Upper lobe of left lung (tissue), 6 donors: ENCODE results near the gene MSANTD2. TPM values are rescaled to one million over a fixed set of nuclear protein-coding genes. Genes with fewer than 3 reads are reported as not detected.

ENCODE experiments used
- ATAC-seq, 2 donors: fragments of 200-7000 bp; cut with Tn5 transposase; one replicate each; pipeline ENCODE4 v1.9.1; 2022; ENCODE audit warnings: mild to moderate bottlenecking in 2 of 2, moderate library complexity in 2 of 2; ENCODE audit not compliant: low FRiP score in 2 of 2
- DNase-seq, 2 donors: peaks; one replicate each; pipeline ENCODE4 v3.0.0-alpha.2; 2019 to 2020
- H3K27ac ChIP-seq, 4 donors: fragments of 200-600 bp; sonication (generic); one replicate each; pipeline ENCODE4 v1.5.1; 2016 to 2019
- H3K27me3 ChIP-seq, 4 donors: fragments of 200-600 bp; sonication (generic); one replicate each; pipeline ENCODE4 v1.5.1; 2017 to 2019
- H3K36me3 ChIP-seq, 4 donors: fragments of 200-600 bp; sonication (generic); one replicate each; pipeline ENCODE4 v1.5.1; 2016 to 2019
- H3K4me1 ChIP-seq, 4 donors: fragments of 200-600 bp; sonication (generic); one replicate each; pipeline ENCODE4 v1.5.1; 2018 to 2019
- H3K4me3 ChIP-seq, 4 donors: fragments of 200-600 bp; sonication (generic); one replicate each; pipeline ENCODE4 v1.5.1; 2017 to 2019; ENCODE audit warnings: mild to moderate bottlenecking in 2 of 4, moderate library complexity in 1 of 4
- H3K9me3 ChIP-seq, 4 donors: fragments of 200-600 bp; sonication (generic); one replicate each; pipeline ENCODE4 v1.5.1; 2018 to 2019
- CTCF ChIP-seq, 6 experiments: fragments of 450-650 bp in 4 of 6; fragments of 200-600 bp in 2 of 6; sonication (generic) in 2 of 6; IDR thresholded peaks; one replicate each; pipeline ENCODE4 v1.5.1; 2016 to 2019; ENCODE audit warnings: antibody characterized with exemption in 6 of 6
- EP300 ChIP-seq, 4 donors: sonication (generic); formaldehyde crosslinking; IDR thresholded peaks; one replicate each; pipeline ENCODE4 v1.5.1; 2017; ENCODE audit warnings: antibody characterized with exemption in 4 of 4, control low read depth in 2 of 4
- POLR2A ChIP-seq, 4 donors: fragments of 450-650 bp; IDR thresholded peaks; one replicate each; pipeline ENCODE4 v1.5.1; 2016 to 2017; ENCODE audit warnings: antibody characterized with exemption in 4 of 4, mild to moderate bottlenecking in 2 of 4
- POLR2AphosphoS5 ChIP-seq, 2 donors: sonication (generic); formaldehyde crosslinking; IDR thresholded peaks; one replicate each; pipeline ENCODE4 v1.5.1; 2017; ENCODE audit warnings: antibody characterized with exemption in 2 of 2
- WGBS, 2 donors: methylation state at CpG; one replicate each; pipeline ENCODE4 v1.1.5; 2017 to 2018; 5-methylcytosine and 5-hydroxymethylcytosine counted together
- total RNA-seq, 6 donors: library from RNA; depleted of rRNA in 4 of 6; stranded (reverse); fragments of >200 nt in 4 of 6; gene quantifications; one replicate each; pipeline versions ENCODE4 v1.1.0 to v1.2.1, GENCODE V29; 2016 to 2021
- donor health status: DM: no; HTN: no; CAD: no; lungs with moderate emphysema.
- donor health status: DM: no; HTN: yes; CAD: no; lungs with severe emphysema.

Gene MSANTD2
- total RNA-seq = 10 to 100 TPM; 10.5 to 69.1 (median 14.0) TPM

- peaks cover 21 to 31% (median 22%) of the 10 kb centered on the region in 4 donors for H3K4me1 ChIP-seq
- WGBS, 2 donors = 0% methylated on average over 11 to 28 of the region's 62 CpGs
- TF ChIP-seq EP300 (IDR thresholded peaks at IDR 0.05) (peak in 1 of 4 donors; percentile 59), POLR2AphosphoS5 (IDR thresholded peaks at IDR 0.05) (peak; percentile 90 to 92), CTCF (IDR thresholded peaks at IDR 0.05) (peak in 4 of 6 experiments; percentile 7 to 23 (median 18)), POLR2A (IDR thresholded peaks at IDR 0.05) (peak; percentile 46 to 94 (median 74))
These were observed at the start of gene MSANTD2 for GRCh38 chr11:124800226-124800929. Gene MSANTD2 (minus strand): TSS chr11:124800406. CDS start chr11:124800380, 26 bp downstream.

GRCh38 chr11:124846070-124846673 is 46.0 kb upstream of the MSANTD2 start:
- WGBS, 2 donors = 29 to 33% methylated on average over 11 of the region's 11 CpGs
- Histone ChIP-seq H3K27ac (no peak overlapping the region), H3K4me1 (peaks cover 11 to 24% (median 16%) of the 10 kb centered on the region in 4 donors), H3K4me3 (no peak overlapping the region), H3K27me3 (peaks cover 0 to 26% (median 15%) of the 10 kb centered on the region in 4 donors), H3K36me3 (no peaks in the 10 kb centered on the region), H3K9me3 (no peaks in the 10 kb centered on the region)
- TF ChIP-seq CTCF (IDR thresholded peaks at IDR 0.05) (no peak), POLR2A (IDR thresholded peaks at IDR 0.05) (no peak), EP300 (IDR thresholded peaks at IDR 0.05) (no peak), POLR2AphosphoS5 (IDR thresholded peaks at IDR 0.05) (no peak)
- ATAC-seq (no peak), DNase-seq (peak in 1 of 2 donors; percentile 38)

More at GRCh38 chr11:124800226-124800929, at the start of gene MSANTD2:
- peaks cover 0 to 3% (median 0%) of the 10 kb centered on the region in 4 donors for H3K27me3 ChIP-seq
- peak; percentile 93 to 97 for ATAC-seq
- H3K36me3 ChIP-seq = no peaks in the 10 kb centered on the region
- H3K27ac ChIP-seq = peak within 1 kb of the TSS; percentile 97 to 98 (median 98)
- DNase-seq = peak; percentile 83 to 98
- H3K9me3 ChIP-seq = no peaks in the 10 kb centered on the region
- peak within 1 kb of the TSS; percentile 68 to 93 (median 77) for H3K4me3 ChIP-seq

- Histone ChIP-seq H3K4me1 (peaks cover 15 to 26% (median 20%) of the 10 kb centered on the region in 4 donors), H3K36me3 (no peaks in the 10 kb centered on the region), H3K27ac (no peak overlapping the region), H3K9me3 (no peaks in the 10 kb centered on the region), H3K27me3 (peaks cover 0 to 30% (median 17%) of the 10 kb centered on the region in 4 donors), H3K4me3 (no peak overlapping the region)
- WGBS, 2 donors = 16 to 28% methylated on average over 7 to 8 of the region's 8 CpGs
- ATAC-seq (no peak), DNase-seq (no peak)
- TF ChIP-seq POLR2AphosphoS5 (IDR thresholded peaks at IDR 0.05) (no peak), POLR2A (IDR thresholded peaks at IDR 0.05) (no peak), CTCF (IDR thresholded peaks at IDR 0.05) (no peak), EP300 (IDR thresholded peaks at IDR 0.05) (no peak)
These were observed 44.5 kb upstream of the MSANTD2 start for GRCh38 chr11:124844664-124845079.

- Histone ChIP-seq H3K27me3 (peaks cover 0 to 41% (median 25%) of the 10 kb centered on the region in 4 donors), H3K4me1 (peaks cover 25 to 35% (median 28%) of the 10 kb centered on the region in 4 donors), H3K9me3 (no peaks in the 10 kb centered on the region), H3K36me3 (no peaks in the 10 kb centered on the region), H3K4me3 (no peak overlapping the region), H3K27ac (no peak overlapping the region)
- TF ChIP-seq POLR2A (IDR thresholded peaks at IDR 0.05) (no peak), POLR2AphosphoS5 (IDR thresholded peaks at IDR 0.05) (no peak), CTCF (IDR thresholded peaks at IDR 0.05) (no peak), EP300 (IDR thresholded peaks at IDR 0.05) (no peak)
- DNase-seq (no peak), ATAC-seq (no peak)
- 16 to 22% methylated on average over 8 of the region's 8 CpGs for WGBS, 2 donors
These were observed 43.4 kb upstream of the MSANTD2 start for GRCh38 chr11:124843616-124843910.
